NCI-H2196 treated with DMSO at 0.1 percent for 48 hours (cell line): Measurements from ENCODE around the gene PNPLA2.
A peak's percentile ranks its signal among the peaks of the same experiment; 100 is the strongest.

Source experiments
- DNase-seq: peaks from one replicate; lab custom pipeline; 2025; ENCODE audit not compliant: unreplicated experiment; lab: John Stamatoyannopoulos, UW

The PNPLA2 gene

GRCh38 chr11:843086-843734, 24.5 kb downstream of the PNPLA2 start:
- DNase-seq, result no peak

- no peak for DNase-seq
These were observed 25.3 kb downstream of the PNPLA2 start for GRCh38 chr11:843818-844692.

- peak; percentile 50 for DNase-seq
These were observed 26.3 kb downstream of the PNPLA2 start for GRCh38 chr11:844693-845644.

- DNase-seq, result no peak
These were observed 27.3 kb downstream of the PNPLA2 start for GRCh38 chr11:845872-846495.

GRCh38 chr11:846496-847098, 27.9 kb downstream of the PNPLA2 start:
- no peak for DNase-seq

GRCh38 chr11:847876-848275, 29.2 kb downstream of the PNPLA2 start:
- no peak for DNase-seq

GRCh38 chr11:848380-848931, 29.7 kb downstream of the PNPLA2 start:
- no peak for DNase-seq

GRCh38 chr11:849104-849824, 30.6 kb downstream of the PNPLA2 start:
- DNase-seq, result peak; percentile 33

- no peak for DNase-seq
These were observed 31.4 kb downstream of the PNPLA2 start for GRCh38 chr11:849951-850774.

- no peak for DNase-seq
These were observed 32.4 kb downstream of the PNPLA2 start for GRCh38 chr11:850775-851763.

- no peak for DNase-seq
These were observed 34.0 kb downstream of the PNPLA2 start for GRCh38 chr11:852762-853161.

GRCh38 chr11:853682-854448, 35.2 kb downstream of the PNPLA2 start:
- no peak for DNase-seq

GRCh38 chr11:854601-855329, 36.1 kb downstream of the PNPLA2 start:
- DNase-seq, result no peak

- no peak for DNase-seq
These were observed 36.6 kb downstream of the PNPLA2 start for GRCh38 chr11:855330-855674.

GRCh38 chr11:855796-856195, 37.1 kb downstream of the PNPLA2 start:
- no peak for DNase-seq

- no peak for DNase-seq
These were observed 37.7 kb downstream of the PNPLA2 start for GRCh38 chr11:856397-856796.
